GM19463 (cell line): Measurements from ENCODE around the gene DENND4B.
"Not testable (repeated sequence)": the region's sequence is repeated elsewhere in the genome, so short reads cannot be mapped to it uniquely, and the experiment has no call there.

Source experiments
- ATAC-seq: cut with Tn5 transposase; IDR thresholded peaks from one replicate; pipeline ENCODE4 v1.9.1; 2021; ENCODE audit warnings: mild to moderate bottlenecking, moderate library complexity; ENCODE audit not compliant: unreplicated experiment

Gene DENND4B

GRCh38 chr1:153929426-153929825, 17.1 kb downstream of the DENND4B start:
- no peak for ATAC-seq

GRCh38 chr1:153928791-153929341, 17.7 kb downstream of the DENND4B start:
- ATAC-seq, result no peak

GRCh38 chr1:153928245-153928644, 18.3 kb downstream of the DENND4B start:
- ATAC-seq, result no peak

- no peak for ATAC-seq
Observed at GRCh38 chr1:153926405-153926804, 20.1 kb downstream of the DENND4B start.

- ATAC-seq, result peak; percentile 92
Observed at GRCh38 chr1:153922972-153923925, 23.3 kb downstream of the DENND4B start, which contains the start of gene GATAD2B. Gene GATAD2B, minus strand, starts transcription at chr1:153922972. Its CDS starts 94,625 bp downstream, at chr1:153828347.

GRCh38 chr1:153922076-153922971, 24.2 kb downstream of the DENND4B start:
- peak; percentile 26 for ATAC-seq

GRCh38 chr1:153921803-153922075, 24.8 kb downstream of the DENND4B start:
- no peak for ATAC-seq

- no peak for ATAC-seq
Observed at GRCh38 chr1:153921080-153921802, 25.3 kb downstream of the DENND4B start.

- no peak for ATAC-seq
Observed at GRCh38 chr1:153919876-153920852, 26.4 kb downstream of the DENND4B start.

- ATAC-seq, result no peak
Observed at GRCh38 chr1:153916297-153916696, 30.2 kb downstream of the DENND4B start.

- no peak for ATAC-seq
Observed at GRCh38 chr1:153912349-153912748, 34.2 kb downstream of the DENND4B start.

- not testable (repeated sequence) for ATAC-seq
Observed at GRCh38 chr1:153910560-153910959, 36.0 kb downstream of the DENND4B start.

- no peak for ATAC-seq
Observed at GRCh38 chr1:153908071-153908470, 38.4 kb downstream of the DENND4B start.

GRCh38 chr1:153907134-153907533, 39.4 kb downstream of the DENND4B start:
- no peak for ATAC-seq

GRCh38 chr1:153906396-153906795, 40.1 kb downstream of the DENND4B start:
- ATAC-seq, result no peak

GRCh38 chr1:153905908-153906307, 40.6 kb downstream of the DENND4B start:
- ATAC-seq, result not testable (repeated sequence)

GRCh38 chr1:153903841-153904455, 42.6 kb downstream of the DENND4B start:
- ATAC-seq, result no peak

GRCh38 chr1:153899509-153899908, 47.0 kb downstream of the DENND4B start:
- no peak for ATAC-seq

- not testable (repeated sequence) for ATAC-seq
Observed at GRCh38 chr1:153895866-153896265, 50.7 kb downstream of the DENND4B start.
